Measurements from ENCODE around the gene ESPNL.

The ESPNL gene

DNA sequence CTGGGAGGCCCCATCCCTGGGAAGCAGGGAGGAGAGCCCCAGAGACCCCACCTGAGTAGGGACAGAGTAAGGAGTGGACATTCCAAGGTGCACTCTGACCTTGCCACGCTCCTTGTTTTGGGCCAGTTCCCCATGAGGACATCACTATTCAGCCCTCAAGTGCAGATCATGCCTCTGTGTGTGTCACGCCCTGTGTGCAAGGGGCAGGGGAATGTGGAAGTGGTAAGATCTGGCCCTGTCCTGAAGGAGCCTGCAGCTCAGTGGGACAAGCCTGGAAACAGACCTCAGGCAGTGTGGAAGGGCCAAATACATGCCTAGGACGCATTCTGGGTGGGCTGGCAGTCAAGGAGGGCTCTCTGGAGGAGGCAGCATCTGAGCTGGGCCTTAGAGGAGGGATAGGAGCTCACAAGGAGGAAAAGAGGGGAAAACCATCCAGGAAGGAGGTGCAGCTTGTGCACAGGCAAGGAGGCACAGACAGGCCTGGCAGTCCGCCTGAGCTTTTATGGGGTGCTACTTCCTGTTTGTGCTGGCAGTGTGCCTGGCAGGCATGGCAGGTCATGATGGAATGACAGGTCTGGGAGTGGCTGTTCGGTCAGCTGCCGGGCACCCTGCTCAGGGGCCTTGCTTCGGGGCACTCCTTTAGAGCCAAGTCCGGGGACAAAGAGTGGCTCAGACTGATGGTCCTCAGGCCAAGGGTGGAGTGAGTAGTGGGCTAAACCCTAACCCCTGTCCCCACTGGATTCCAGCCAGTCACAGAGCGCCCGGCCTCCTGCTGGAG is 41.6 kb downstream of the ESPNL start:
- peak; percentile 19 for DNase-seq (ENCODE audit: low read depth)

DNA sequence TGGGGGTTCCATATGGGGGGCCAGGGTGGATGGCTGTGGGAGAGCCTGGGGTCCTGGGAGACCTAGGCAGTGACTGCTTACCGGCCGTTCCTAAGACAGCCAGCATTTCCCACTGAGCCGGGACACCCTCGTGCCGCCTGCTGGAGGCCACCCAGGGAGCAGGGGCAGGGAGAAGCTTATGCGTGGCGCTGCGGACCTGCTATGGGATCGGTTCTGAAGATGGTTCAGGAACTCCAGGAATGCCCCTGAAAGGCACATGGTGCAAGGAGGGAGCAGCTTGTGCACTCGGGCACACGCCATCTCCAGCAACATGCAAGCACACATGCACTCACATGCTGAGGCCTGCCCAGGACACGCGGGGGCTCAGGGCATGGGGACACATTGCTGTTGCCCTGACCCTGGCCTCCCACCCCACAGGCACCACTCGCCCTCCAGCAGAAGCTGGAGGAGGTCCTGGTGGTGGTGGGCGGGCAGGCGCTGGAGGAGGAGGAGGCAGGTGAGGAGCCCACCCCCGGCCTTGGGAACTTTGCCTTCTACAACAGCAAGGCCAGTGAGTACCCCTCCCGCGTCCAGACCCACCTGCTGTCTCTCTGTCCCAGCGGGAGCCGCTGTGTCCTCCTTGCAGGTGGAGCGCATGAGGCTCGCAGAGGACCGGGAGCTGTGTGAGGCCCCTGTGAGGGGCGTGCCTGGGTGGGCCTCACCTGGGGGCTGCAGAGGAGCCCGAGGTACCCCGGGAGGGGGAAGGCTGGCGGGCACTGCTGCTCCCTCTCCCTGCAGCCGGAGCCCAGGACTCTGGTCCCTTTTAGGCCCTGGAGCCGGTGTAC is 42.5 kb downstream of the ESPNL start:
- no peak for DNase-seq (ENCODE audit: low read depth)

DNA sequence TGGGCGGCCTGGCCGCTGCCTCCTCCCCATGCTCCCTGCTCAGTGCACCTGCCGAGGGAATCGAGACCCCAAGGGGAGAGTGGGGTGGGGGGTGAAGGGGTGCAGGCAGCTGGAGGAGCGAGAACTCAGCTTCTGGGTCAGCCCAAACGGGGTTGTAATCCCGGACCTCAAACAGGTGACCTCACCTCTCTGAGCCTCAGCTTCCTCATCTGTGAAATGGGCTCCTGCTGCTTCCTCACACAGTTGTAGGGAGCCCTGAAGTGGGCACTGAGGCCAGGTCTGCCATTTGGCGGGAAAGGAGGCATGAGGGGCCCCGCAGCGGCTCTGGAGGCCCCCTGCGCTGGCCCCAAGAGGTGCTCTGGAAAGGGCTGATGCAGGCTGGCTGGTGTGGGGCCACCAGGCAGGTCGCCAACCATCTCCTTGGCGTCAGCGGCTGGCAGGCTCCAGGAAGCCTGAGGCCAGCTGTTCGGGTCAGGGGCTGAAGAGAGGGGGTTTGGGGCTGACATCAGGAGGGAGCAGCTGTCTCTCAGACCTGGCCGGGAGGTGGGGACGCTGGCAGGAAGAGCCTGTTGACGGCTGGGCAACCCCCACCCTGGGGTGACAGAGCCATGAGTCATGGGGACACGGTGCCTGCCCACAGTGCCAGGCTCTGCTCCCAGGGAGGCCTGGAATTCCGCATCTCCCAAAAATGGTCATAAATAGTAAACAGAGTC is 43.3 kb downstream of the ESPNL start:
- peak; percentile 48 for DNase-seq (ENCODE audit: low read depth)

DNA sequence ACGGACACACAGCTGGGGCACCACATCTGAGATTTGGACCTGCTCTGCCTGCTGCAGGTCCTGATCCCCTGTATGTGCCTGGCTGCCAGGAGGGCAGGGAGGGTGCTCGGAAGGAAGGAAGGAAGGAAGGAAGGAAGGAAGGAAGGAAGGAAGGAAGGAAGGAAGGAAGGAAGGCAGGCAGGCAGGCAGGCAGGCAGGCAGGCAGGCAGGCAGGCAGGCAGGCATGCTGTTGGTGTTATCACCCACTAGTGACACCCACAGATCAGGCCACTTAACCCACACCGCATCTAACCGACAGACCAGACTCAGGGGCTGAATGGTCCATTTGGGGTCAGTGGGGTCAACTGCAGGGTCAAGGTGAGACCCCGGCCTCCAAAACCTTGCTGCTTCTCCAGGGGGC is 44.1 kb downstream of the ESPNL start:
- DNase-seq (ENCODE audit: low read depth): no peak

DNA sequence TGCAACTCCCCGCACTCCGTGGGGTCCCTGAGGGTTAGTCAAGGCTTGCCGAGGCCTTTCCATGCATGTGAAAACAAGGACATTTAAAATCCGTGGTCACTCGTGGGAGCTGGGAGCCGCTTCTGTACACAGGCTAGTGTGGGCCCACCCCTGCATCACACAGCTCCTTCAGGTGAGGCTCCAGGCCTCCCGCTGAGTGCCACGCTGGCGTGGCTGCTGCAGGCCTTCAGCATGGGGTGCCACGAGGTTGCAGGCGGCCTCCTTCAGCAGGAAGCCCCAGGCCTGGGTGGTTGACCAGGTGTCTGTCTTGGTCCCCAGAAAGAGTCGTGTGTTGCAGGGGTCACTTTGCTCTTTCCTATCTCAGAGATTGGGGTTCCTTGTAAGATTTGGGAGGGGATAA is 44.9 kb downstream of the ESPNL start:
- DNase-seq (ENCODE audit: low read depth): no peak

DNA sequence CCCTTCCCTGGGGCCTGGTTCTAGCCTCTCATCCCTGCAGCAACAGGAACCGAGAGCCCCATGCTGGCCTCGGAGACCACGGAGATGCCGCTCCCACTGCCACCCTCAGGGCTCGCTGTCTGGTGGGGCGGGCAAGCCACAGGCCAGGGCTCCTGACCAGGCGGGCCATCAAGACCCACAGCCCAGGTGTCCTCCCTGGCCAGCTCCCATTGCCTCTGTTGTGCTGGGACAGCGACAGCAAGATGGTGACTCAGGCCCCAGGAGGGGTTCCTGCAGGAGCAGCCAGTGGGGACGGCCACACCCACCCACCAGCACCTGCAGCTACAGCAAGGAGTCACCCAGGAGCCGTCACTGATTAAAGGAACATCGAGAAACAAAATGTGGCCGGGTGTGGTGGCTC is 45.7 kb downstream of the ESPNL start:
- no peak for DNase-seq (ENCODE audit: low read depth)

DNA sequence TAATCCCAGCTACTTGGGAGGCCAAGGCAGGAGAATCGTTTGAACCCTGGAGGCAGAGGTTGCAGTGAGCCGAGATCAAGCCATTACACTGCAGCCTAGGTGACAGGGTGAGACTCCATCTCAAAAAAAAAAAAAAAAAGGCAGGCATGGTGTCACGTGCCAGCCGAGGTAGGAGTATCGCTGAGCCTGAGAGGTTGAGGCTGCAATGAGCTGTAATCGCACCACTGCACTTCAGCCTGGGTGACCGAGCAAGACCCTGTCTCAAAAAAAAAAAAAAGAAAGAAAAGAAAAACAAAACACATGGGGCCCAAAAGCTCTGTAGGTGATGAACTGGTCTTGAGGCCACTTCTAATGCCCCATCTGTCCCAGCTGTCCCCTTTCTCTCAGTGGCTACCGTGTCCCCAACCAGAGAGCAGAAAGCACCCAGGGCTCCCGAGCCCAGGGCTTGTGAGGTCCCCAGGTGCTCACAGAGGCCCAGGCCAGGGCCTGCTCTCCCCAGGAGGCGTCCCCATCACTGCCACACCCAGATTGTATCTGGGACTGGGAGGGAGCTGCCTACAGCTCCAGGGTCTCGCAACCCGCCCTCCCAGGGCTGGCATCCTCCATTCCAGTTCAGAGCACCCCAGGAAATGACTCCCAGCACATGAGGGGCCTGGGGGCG is 46.9 kb downstream of the ESPNL start:
- DNase-seq (ENCODE audit: low read depth): no peak

DNA sequence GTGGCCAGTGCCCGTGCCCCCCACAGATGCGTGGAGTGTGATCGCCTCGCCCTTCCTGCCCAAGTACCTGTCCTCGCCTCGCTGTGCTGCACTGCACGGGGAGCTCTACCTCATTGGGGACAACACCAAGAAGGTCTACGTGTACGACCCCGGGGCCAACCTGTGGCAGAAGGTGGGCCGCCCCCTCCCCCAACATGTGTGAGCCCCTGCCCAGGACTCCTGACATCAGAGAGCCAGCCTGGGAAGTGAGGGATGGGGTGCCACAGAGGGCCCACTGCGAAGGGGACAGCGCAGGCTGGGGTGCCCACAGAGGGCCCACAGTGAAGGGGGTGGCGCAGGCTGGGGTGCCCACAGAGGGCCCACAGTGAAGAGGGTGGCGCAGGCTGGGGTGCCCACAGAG is 48.8 kb downstream of the ESPNL start:
- no peak for DNase-seq (ENCODE audit: low read depth)

DNA sequence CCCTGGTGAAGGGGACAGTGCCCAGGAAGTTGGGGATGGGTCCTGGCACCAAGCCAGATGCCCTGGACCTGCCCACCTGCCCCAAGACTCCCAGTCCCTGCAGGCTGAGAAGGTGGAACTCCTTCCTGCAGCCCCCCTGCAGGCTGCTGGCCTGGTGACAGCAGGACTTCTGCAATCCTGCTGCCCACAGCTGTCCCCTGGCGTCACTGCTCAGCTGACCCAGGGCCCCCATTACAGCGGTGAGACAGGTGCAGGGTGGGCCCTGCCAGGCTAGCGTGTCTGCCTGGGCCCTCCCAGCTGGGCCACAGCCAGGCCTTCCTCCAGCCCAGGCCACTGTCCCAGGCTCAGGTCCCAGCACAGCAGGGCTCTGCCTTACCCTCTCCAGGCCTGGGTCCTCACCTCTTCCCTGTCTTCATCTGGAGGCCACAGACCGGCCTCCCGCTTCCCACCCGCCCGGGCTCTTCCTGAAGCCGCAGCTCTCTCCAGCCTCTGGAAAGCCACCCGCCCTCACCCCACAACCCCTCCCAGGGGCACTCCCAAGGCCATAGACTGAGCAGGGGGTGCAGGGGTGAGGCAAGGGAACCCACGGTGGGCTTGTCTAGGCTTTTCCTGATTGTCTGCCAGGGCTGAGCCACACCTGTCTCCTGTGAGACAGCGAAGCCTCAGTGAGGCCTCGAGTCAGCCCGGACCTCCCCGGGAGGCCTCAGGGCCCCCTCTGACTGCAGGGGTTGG is 49.9 kb downstream of the ESPNL start:
- DNase-seq (ENCODE audit: low read depth): no peak

DNA sequence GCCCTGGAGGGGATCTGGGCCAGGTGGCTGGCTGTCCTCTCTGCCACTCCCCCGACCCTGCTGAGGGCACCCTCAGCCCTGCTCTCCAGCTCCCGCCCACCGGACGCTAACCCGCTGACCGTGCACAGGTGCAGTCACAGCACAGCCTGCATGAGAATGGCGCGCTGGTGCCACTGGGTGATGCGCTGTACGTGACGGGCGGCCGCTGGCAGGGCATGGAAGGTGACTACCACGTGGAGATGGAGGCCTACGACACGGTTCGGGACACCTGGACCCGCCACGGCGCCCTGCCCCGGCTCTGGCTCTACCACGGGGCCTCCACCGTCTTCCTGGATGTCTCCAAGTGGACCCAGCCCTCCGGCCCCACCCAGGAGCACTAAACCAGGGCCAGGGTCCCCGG is 50.5 kb downstream of the ESPNL start:
- DNase-seq (ENCODE audit: low read depth): no peak

DNA sequence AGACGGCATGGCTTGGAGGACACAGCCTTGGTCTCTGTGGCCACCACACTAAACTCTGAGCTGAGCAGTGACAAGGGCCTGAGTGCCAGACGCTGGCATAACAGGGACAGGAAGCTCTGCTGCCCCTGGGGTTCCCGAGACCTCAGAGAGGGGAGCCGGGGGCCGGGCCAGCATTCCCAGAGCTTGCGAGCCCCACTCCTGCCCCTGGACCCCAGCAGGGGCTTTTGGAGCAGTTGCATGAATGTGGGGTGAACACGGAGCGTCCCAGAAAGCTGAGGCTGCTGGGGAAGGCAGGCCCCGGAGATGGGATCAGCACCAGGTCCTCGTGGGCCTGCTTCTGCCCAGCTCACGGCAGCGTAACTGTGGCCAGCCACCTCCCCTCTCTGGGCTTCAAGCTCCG is 51.1 kb downstream of the ESPNL start:
- no peak for DNase-seq (ENCODE audit: low read depth)

DNA sequence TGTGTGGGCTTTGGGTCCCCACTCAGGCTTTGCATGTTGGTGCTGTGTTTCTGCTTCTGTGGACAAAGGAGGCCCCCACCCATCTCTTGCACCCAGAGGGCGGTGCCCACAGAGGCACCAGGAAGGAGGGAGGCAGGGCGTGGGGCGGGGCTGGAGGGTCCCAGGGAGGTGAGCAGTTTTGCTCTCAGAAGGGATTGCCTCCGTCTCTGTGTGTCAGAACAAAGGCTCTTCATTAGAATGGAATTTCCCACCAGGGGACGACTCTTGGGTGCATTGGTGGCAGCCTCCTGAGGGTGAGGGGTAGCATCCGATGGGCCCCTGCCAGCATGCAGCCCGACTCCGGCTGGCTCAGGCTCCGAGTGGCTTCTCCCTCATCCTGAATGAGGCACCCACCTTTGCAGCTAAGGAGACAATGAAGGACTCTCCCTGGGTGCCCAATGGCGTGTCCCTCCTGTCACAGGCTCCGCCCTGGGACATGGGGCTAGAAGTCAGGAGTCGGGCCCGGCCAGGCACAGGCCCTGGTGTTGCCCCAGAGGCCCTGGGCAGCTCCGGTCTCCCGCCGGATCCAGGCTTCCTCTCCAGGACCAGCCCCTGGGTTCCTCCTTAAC is 51.6 kb downstream of the ESPNL start:
- DNase-seq (ENCODE audit: low read depth): no peak

DNA sequence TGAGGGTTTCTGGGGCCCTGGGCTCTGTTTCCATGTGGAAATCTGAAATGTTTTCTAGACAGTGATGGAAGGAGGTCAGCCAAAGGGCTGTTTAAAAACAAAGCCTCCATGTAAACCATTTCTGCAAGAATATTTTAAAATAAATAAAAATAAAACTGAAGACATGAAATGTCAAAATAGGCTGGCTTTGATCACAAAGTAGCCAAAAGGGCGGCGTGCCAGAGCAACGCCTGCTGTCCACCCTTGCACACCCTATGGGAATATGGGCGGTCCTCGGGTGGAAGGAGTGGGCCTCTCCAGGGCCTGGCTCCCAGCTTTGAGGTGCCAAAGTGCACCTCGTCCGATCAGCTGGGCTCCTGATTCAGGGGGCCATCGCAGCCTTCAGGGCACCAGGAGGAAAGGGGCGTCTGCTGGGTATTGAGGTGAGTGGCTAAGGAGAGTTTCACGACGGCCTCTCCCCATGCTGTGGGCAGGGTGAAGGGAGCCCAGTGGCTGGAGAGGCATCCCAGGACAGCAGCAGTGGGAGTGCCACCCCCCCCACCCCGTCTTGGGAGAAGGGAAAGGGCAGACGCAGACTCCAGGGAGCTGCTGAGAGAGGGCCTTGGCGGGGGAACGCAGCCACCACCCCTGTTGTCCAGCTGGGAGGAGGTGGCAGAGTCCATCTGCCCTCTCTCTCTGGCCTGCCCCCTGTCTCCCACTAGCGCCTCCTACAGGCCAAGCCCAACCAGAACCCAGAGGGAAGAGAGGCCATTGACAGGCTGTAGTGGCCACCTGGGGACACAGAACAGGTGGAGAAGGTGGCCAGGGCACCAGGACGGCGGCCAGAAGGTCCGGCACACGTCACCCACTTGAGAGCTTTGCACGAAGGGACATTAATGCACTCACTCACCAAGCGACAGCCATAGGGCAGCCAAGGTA is 52.9 kb downstream of the ESPNL start:
- no peak for DNase-seq (ENCODE audit: low read depth)

DNA sequence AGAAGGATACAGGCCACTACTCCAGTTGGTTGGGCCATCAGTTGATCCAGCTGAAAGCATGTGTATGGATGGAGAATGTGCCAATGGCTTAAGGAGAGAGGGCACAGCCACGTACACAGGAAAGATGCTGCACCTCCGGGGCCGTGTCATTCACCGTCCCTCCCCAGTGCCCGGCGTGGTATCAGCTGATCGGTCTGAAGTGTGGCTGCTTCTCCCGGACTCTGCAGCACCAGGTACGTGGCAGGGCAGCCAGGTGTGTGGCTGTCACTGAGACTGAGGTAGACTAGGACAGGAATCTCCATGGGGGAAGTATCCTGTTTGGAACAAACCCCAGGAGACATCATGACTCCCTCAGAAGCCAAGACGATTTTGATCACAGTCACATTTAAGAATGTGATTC is 54.4 kb downstream of the ESPNL start:
- no peak for DNase-seq (ENCODE audit: low read depth)

DNA sequence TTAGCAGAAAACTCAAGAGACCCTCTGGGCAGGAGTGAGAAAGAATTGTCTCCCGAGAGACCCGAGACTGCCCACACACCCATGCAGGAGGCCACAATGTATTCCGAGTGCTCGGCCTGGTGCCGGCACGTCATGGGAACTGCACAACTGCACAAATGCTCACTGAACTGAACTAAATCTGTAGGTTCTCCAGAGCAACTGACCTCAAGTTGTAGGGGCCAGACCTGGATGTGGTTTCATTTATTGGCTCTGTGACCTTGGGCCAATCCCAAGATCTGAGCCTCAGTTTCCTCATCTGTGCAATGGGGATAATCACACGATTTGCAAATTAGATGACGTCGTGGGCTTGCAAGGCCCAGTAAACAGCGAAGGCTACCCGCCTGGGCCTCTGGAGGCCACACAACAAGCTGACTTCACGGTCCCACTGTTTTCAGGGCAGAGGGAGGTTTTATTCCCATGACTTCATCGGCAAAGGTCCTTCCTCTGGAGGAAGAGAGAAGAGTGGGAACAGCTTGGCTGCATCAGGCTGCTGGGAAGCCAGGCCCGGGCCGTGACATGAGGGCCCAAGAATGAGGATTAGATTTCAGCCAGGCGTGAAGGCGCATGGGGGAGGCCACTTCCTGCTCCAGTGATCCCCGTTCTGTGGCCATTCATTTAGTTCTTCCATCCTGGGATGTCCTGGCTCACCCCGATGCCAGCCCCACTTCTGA is 55.1 kb downstream of the ESPNL start:
- no peak for DNase-seq (ENCODE audit: low read depth)

DNA sequence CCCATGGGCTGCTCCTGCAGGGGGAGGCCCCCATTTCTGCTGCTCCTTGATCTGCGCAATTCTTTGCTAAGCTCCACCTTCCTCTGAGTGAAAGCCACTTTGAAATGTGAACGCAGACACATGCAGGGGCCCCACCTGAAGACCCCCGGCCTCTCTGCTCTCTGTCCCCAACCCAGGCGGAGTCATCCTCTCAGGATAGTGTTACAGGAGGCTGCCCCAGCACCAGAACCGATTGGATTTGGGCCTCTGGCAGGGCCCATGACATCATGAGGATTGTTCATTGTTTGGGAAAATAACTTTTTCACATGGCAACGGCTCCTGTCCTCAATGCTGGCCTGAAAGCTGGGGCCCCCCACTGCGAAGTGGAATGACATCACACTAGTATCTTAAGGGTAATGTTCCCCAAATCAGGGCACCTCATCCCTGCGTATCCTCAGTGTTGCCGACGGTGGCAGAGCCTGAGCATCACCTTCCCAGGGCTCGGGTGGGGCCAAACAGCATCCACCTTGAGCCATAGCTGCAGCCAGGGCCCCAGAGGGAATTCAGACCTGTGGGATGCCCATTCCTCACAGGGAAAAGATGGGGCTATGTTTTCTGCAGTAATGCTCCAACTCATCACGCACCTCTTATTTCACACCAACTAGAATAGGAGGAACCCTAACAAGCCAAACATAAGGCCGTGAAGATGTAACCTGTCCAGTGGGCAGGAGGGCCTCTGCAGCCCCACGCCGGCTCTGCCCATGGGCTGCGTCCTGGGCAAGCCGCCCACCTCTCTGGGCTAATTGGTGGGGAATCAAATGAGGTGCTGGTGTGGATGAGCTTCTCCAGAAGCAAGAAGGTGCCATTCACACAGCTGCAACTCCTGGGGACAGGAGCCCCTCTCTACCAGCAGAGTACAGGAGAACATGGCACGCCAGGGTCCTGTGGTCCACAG is 55.9 kb downstream of the ESPNL start:
- no peak for DNase-seq (ENCODE audit: low read depth)

DNA sequence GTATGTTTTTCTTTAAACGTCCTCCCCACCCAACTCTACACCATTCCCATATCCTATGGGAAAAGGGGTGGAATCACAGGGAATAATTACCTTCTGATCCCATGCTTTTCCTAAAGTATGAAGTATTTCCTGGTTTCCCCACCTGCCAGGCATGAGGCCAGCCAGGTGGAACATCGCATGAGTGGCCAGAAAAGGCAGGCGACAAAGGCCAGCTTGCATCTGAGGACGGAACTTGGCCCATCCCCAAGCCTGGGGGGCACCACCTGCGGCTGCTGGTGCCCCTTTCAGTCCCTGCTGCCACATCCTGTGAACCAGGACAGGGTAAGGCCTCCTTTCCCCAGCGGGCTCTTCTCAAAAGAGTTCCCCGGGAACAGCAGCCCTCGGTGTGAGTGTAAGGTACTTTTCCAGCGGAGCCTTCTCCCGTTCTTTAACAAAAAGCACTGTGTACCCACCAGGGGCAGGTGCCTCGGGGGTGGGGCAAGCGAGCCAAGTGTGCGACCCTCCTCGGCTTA is 57.4 kb downstream of the ESPNL start:
- no peak for DNase-seq (ENCODE audit: low read depth)

DNA sequence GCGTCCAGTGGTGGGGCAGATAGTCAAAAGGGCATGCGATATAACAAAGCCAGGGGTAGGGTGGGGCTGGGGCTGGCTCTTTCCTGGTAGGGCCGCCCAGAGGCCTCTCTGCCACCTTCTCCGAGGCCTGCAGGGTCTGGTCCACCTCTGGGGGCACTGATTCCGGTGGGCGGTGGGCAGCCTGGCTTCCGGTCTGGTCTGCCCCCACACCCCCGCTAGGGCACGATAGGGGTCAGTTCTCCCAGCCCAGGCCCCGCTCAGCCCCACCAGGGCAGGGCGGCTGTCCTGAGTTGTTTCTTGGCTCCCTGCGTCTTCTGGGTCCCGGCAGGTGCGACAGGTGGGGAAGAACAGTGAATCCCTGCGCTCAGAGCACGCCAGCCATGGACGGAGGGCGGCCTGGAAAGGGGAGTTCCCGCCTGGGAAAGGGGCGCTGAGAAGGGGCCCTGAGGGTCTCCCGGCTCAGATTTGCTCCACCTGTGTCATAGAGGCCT is 57.9 kb downstream of the ESPNL start:
- no peak for DNase-seq (ENCODE audit: low read depth)

Measured in GM04504 (cell line).